Activated T-cell treated with anti-CD3 and anti-CD28 coated beads, Interleukin-2, amount 50 U/mL, for 1 hour (primary cell): ENCODE results near the gene CHD2.

Experiments used
- DNase-seq: peaks from one replicate; pipeline ENCODE4 v3.0.0-alpha.2; 2020

CHD2 gene

DNA sequence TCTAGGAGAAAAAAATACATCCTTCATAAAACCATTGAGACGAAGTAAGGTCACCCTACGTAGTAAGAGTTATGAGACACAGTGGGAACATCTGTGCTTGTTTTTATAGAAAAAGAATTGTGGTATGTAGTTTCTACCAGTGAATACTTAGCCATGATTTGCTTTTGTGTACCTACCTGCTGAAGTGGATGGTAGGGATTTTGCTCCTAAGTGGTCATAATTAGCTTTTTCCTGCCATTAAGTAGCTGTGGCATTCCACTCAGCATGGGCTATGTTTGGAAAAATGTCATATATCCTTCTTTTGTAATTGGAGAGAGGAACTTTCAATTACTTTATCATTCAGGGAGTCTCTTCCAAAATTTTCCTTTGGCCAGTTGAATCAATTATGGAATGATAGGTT lies 63.7 kb downstream of the CHD2 start:
- no peak for DNase-seq

DNA sequence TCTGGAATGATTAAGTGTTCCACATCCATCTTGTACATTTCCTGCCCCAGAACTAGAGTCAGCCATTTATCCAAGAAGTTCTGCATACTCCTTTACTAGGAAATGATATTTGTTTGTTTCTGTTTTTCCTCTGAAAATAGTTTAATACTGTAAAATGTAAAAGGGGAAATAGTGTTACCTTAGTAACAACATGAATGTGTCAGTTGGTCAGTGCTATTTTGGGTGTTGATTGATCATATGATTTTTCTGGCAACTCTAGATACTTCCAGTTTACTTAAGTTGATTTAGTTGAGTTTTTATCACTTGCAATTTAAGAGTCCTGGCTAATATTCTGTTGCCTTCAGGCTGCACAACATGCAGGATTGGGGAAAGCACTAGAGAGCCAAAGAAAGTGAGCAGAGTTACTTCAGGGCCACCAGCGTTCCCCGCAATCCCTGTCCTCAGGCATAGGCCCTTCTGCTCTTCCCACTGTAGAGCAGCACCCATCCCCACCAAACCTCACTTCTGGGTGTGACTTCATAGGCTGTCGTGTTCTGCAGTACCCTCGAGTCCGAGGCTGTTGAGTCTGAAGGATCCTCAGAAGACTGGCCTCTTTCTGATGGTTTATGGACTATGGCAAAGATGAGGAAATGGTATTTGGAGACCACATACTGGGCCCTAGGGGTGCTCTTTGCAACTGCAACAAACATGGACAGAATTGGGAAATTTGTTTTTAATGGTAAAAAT lies 69.0 kb downstream of the CHD2 start:
- no peak for DNase-seq

DNA sequence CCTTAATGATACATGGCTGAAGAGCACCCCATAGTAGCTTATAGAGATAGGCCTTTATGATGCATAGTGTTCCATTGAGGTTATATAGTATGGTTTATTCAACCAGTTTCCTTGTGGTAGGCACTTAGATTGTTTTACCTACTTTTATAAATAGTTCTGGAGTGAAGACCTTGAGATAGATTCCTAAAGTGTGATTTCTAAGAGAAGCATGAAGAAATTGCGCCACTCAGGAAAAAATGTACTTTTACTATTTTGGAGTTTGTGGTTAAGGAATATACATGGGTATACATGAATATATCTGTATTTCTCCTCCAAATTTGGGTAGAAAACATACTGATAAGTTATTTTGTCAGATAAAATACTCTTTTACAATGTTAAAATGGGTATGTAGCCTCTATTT lies 70.5 kb downstream of the CHD2 start:
- no peak for DNase-seq

GRCh38 chr15:92971081-92971480 lies 71.0 kb downstream of the CHD2 start:
- DNase-seq, result no peak

- DNase-seq, result no peak
These were observed 71.6 kb downstream of the CHD2 start for GRCh38 chr15:92971713-92972112.

DNA sequence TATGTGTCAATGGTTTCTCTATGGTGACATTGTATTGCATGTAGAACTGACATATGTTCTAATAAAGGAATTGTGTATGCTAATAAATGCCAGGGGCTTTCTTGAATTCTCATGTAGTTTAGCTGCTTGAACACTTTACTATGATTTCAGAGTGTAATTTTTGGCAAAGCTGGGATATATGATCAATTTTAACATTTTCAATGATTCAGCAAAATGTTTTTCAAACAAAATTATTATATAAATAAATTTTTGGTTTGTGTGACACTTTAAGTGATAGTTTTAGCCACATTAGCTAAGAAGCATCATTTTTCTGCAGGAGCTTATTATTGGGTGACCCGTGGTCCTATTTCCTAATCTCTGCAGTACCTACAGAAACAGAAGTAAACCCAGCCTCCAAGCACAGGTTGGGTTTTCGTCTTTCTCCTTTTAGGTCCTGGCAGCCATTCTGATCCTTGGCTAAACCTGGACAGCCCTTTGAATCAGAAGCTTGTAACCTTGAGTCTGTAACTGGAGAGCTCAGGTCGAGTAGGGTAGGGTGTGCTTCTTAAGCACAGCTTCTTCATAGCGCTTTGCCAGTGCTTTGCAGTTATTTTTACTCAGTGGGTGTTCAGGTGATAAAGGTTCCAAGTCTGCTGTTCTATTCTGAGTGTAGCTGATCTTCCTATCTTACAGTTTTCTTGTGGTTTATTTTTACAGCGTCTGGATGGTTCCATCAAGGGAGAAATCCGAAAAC lies 74.2 kb downstream of the CHD2 start:
- DNase-seq, result no peak

- no peak for DNase-seq
These were observed 79.0 kb downstream of the CHD2 start for GRCh38 chr15:92979011-92979701.

DNA sequence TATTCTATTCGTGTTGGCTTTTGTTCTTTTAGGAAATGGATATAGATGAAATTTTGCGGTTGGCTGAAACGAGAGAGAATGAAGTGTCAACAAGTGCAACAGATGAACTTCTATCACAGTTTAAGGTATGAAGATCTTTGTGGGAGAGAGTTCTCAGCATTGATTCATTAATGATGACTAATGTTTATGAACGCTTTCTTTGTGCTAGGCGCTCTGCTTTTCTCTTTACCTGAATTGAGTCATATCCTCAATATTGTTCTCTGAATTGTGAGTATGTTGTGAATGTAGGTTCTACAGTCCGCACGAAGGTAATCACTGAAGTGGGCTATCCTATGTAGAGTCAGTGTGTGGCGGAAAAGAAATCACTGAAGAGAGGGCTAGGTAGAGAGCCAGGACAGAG lies 81.2 kb downstream of the CHD2 start:
- DNase-seq, result no peak

GRCh38 chr15:92984161-92984560 lies 84.0 kb downstream of the CHD2 start:
- DNase-seq, result no peak

DNA sequence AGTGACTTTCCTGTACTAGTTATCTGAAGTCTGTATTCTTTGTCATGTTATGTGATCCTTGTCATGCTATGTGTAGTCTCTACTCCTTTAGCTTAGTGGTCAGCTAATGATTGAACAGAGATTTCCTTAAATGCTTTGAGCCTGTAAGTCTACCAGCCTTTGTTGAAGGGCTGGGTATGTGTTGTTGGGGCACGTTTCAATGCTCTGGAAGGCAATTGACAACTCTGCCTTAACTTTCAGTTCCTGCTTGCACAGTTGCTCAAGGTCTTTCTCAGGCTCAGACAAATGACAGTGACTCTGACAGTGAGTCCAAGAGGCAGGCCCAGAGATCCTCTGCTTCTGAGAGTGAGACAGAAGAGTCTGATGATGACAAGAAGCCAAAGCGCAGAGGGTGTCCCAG lies 89.3 kb downstream of the CHD2 start:
- no peak for DNase-seq

GRCh38 chr15:92990031-92990430 lies 89.9 kb downstream of the CHD2 start:
- DNase-seq, result no peak

DNA sequence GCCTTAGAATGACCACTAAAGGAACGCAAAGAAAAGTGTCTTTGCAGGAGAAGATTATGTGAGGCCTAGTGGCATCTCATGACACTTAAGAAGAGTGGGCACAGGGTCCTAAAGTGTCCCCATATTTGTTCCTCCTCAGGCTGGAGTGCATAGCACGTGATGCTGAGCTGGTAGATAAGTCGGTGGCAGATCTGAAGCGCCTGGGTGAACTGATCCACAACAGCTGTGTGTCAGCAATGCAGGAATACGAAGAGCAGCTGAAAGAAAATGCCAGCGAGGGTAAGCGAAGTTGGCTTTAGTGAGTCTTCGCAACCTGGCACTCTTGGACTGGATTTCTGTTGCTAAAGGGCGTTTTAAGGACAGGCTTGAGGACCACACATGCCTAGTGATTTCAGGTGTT lies 92.6 kb downstream of the CHD2 start:
- DNase-seq, result no peak

- no peak for DNase-seq
These were observed 97.7 kb downstream of the CHD2 start for GRCh38 chr15:92997821-92998220.

DNA sequence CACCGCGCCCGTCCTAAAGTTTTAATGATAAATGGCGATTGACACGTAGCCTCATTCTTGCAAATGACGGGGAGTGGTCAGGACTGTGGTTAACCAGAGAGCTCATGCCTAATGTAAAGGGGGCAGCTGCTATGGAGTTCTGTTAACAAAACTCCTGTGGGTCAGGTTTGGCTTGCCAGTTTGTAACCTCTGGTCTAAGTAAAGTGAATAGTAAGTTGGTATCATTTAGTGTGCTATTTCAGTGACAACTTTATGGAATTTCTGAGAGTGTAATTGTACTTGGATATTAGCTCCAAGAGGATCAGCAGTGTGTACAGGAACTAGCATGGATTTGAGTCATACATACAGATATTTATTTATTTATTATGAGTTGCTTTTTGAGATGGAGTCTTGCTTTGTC lies 101.0 kb downstream of the CHD2 start:
- DNase-seq, result no peak

GRCh38 chr15:93001881-93002280 lies 101.8 kb downstream of the CHD2 start:
- no peak for DNase-seq

GRCh38 chr15:93005133-93005532 lies 105.0 kb downstream of the CHD2 start:
- DNase-seq, result no peak

- no peak for DNase-seq
These were observed 107.9 kb downstream of the CHD2 start for GRCh38 chr15:93007994-93008393.

DNA sequence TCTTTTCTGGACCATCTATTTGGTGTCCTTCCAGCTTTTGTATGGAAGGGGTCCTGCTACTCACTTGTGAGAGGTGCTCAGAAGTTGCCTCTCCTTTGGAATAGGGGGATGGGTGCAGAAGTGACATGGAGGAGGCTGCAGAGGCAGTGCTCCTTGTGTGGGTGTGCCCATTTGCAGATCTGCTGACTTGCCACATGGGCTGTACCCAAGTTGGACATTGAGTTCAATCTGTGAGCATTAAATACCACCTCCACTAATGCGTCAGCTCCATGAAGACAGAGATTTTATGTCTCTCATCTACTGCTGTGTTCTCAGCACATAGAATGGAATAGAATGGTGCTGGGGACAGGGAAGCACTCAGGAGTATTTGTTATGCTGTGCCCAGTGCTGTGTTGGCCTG lies 112.7 kb downstream of the CHD2 start:
- DNase-seq, result no peak

DNA sequence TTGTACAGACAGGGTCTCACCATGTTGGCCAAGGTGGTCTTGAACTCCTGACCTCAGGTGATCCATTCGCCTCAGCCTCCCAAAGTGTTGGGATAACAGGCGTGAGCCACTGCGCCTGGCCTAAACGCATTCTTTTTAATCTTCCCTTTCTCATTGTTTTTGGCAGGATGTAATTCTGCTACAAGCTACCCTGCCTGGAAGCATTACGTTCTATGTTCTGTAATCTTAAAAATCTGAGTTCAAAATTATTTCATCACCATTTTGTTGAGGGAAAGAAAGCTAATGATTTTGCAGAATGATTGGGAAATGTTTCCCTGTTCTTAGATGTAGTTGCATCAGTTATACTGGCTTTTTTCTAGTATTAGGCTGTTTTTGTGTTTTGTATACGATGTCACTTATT lies 117.4 kb downstream of the CHD2 start:
- DNase-seq, result no peak

DNA sequence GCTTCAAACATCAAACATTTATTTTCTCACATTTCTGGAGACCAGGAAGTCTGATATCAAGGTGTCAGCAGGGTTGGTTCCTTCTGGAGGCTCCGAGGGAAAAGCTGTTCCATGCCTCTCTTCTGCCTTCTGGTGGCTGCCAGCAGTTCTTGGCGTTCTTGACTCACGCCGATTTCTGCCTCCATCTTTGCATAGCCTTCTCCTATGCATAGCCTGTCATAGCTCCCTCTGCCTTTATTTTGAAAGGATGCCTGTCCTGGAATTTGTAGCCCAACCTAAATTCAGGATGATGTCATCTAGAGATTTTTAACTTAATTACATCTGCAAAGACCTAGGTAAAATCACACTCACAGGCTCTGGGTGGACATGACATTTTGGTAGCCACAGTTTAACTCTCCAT lies 118.5 kb downstream of the CHD2 start:
- no peak for DNase-seq

GRCh38 chr15:93019090-93019489 lies 119.0 kb downstream of the CHD2 start:
- DNase-seq, result no peak

DNA sequence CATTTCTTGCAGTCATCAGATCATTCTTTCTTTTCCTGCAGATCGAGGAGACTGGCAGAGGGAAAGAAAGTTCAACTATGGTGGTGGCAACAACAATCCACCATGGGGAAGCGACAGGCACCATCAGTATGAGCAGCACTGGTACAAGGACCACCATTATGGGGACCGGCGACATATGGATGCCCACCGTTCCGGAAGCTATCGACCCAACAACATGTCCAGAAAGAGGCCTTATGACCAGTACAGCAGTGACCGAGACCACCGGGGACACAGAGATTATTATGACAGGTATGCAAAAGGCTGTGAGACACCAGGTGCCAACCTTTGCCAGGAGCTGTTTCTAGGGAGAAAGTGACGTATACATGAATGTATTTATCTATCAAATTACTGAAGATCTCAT lies 119.8 kb downstream of the CHD2 start:
- DNase-seq, result no peak

DNA sequence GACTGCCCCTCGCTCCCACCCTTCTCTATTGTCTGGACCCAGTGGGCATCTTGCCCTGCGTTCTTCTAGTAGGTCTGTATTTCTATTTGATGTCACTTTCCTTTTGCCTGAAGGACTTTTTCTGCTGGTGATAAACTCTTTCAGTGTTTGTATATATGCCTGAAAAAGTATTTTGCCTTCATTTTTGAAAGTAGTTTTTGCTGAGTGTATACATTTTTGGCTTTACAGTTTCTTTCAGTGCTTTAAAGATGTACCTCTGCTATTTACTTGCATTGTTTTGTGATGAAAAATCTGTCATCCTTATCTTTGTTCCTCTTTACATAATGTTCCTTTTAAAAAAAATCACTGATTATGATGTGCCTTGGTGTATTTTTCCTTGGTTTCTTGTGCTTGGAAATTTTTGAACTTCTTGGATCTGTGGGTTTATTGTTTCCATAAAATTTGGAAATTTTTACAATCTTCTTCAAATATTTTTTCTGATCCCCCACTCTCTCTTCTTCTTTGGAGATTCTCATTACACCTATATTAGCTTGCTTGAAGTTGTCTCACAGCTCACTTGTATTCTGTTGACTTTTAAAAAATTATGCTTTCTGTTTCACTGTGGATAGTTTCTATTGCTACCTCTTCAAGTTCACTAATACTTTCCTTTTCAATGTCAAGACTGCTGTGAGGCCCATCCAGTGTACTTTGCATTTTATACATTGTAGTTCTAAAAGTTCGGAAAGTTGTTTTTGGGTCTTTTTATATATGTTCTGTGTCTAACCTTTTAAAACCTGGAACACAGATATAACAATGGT lies 121.0 kb downstream of the CHD2 start:
- DNase-seq, result no peak
